GM18499 (cell line): ENCODE data around the gene SDCBP2.

Experiments used
- ATAC-seq: cut with Tn5 transposase; IDR thresholded peaks from one replicate; pipeline ENCODE4 v1.9.1; 2021; ENCODE audit warnings: moderate number of reproducible peaks; ENCODE audit not compliant: insufficient read depth, unreplicated experiment

Gene SDCBP2

DNA sequence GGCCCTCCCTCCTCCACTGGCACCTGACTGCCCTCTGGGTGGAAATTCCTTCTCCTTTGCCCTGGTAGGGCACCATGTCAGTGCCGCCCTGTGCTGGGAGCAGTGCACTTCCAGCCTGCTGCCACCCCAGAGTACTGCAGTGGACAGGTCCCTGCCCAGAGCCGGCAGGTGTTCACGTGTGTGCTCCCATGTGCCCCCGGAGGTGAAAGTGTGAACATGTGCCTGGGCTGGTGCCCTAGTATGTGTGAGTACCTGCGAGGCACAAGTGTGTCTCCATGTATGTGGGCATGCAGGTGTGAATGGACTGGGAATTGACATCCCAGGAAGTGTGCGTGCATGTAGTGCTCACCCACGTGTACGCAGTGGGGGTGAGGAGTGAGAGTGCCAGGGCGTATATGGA is 29.4 kb downstream of the SDCBP2 start:
- ATAC-seq: no peak

DNA sequence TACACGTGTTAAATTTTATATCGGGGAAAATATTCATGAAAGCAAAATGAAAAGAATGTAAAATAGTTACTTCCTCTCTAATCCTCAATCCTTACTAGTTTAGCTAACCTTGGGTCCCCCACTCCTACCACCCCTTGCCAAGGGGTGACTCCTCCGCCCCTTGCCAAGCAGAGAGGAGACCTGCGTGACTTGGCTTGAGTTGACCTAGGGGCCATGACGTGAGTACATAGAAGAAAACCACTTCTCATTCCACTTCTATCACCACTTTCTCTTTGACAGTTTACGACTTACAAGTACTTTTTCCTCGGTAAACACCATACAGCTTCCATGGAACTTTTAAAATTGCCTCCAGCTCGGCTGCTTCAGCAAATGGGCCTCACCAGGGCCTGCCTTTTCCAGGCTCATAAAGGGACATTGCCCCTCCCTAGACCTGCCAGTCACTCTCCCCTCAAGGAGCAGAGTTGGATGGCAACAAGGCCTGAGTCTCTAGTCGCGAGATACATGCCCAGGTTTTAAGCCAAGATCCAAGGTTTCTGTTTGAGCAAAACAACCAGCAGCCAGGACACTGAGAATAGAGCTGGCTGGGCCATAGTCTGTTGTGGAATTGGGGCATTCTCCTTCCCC is 29.9 kb downstream of the SDCBP2 start:
- no peak for ATAC-seq

DNA sequence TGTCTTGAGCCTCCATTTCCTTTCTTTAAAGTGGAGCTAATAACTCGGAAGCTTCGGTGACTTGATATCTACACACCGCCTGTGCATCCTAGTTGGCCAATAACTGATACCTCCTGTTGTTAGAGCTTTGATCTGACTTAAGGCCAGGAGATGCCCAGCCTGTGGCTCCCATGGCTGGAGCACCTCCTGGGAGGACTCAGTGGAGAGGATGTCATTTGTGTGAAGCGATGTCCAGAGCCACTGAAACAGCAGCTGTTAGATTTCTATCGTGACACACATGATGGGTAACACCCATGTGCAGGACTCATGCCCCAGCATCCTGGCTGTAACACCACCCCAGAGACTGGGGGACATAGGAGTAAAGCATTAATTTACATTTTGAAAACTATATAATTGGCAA is 30.8 kb downstream of the SDCBP2 start:
- ATAC-seq: no peak

DNA sequence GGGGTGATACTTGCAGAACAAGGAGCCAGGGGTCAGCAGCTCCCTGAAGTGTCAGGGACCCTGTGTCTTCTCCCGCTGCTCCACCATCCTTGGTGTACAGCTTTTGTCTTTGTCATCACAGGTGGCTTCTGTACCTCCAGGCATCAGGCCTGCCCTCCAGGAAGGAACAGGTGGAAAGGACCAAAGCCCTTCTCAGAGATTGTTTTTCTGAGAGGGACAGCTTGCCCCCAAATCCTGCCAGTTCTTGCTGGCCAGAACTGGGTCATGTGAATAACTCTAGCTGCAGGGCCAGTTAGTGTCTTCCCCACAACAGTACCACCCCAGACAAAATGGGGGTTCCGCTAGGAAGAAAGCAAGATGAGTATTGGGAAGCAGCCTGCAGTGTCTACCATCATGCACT is 31.5 kb downstream of the SDCBP2 start:
- ATAC-seq: no peak

DNA sequence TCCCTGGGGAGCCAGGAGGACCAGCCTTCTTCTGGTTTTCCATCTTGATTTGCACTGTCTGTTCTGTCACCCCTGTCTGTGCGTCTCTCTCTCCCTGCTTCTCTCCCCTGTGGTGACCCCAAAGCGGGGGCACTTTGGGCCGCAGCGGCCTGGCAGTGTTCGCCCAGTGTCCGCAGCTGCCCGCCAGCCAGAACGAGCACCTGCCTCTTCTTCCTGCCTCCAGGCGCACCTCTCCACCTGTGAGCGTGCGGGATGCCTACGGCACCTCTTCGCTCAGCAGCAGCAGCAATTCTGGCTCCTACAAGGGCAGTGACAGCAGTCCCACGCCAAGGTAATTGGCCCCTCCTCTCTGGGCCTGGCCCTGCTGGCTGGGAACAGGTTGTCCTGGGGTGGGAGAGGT is 32.0 kb downstream of the SDCBP2 start:
- no peak for ATAC-seq

DNA sequence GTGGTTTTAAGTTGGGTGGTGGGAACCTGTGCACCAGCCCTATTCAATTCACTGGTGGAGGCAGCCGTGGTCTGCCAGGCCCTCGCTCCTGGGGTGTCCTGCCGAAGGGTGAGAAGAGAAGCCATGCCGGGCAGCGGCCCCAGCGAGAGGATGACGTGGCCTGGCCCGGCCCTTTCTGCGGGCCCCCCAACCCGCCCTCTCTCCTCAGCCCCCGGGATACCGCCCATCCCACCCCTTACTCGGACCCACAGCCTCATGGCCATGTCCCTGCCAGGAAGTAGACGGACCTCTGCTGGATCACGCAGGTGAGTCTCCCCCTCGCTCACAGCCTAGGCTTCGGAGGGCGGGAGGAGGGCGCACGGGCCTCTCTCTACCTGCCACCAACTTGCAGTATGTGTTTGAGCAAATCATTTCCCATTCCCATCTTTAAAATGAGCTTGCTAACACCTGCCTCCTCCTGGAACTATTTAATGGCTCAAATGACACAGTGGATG is 32.8 kb downstream of the SDCBP2 start:
- ATAC-seq: no peak

DNA sequence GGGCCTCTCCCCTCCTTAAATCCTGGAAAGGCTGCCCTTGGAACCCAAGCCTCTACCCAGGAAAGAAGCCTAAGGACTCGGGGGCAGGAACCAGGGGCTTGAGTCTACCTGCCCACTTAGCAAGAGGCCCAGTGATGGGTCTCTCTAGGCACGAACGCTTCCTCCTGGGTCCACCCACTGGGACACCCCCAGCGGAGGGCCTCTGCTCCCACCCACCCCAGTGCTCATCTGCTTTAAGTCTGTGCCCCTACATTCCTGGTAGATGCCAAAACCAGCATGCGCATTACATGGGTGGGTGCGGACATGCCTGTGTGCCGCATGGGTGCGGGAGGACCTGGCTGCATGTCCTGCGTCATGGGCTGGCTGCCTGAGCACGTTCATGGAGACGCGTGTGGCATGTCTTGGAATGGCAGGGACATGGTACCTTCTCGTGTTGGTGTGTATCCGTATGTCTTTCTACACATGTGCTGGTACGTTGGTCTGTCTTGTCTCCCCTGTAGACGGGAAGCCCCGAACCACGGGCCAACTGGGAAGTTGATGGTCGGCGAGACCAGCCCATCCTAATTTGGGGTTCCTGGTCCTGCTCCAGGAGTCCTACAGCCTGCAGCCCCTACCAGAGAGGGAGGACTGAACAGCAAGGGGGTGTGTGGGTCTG is 33.5 kb downstream of the SDCBP2 start:
- no peak for ATAC-seq

DNA sequence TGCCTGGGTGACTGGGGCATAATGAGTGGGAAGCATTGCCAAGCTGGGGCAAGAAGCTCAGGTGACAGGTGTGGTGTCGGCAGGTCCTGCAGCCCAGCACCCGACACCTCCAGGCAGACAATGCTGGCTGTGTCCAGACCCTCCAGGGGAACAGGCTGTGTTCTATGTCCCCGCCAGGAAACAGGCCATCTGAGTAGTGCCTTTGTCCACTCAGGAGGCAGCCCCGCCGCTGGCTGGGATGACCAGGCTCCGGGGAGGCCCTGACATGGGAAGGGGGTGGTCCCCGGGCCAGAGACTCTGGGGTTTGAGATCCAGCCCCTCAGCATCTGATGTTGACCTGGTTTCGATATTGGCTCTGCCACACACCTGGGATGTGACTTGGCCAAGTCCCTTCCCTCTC is 34.4 kb downstream of the SDCBP2 start:
- ATAC-seq: no peak

DNA sequence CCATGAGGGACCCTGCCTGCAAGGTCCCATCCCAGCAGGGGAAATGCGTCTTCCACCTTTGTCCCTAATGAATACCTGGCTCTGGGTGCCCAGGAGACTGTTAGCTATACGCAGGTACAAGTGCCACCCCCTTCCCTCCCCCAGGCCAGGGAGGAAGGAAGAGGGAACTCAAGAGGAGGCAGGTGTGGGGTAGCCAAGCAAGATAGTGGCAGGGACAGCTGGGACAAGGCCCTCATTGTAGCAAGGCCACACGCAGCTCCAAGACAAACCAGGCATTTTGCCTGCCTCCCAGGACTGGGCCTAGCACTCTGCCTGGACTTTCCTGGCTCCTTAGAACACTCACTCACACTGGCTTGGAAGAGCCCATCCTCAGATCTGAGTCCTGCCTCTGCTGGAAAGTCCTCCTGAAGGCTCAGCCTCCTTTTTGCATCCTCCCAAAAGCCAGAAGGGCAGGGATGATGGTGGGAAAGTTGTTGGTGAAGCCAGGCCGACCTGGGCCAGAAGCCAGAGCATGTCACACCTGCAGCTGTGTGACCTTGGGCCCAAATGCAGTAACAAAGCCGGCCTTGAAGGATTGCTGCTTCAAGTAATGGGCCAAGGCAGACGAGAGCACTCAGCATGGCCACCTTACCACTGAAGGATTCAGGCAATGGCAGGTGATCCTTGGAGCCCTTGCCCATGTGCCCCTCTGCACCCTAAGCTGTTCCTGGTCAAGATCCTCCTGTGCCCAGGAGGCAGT is 35.1 kb downstream of the SDCBP2 start:
- no peak for ATAC-seq

DNA sequence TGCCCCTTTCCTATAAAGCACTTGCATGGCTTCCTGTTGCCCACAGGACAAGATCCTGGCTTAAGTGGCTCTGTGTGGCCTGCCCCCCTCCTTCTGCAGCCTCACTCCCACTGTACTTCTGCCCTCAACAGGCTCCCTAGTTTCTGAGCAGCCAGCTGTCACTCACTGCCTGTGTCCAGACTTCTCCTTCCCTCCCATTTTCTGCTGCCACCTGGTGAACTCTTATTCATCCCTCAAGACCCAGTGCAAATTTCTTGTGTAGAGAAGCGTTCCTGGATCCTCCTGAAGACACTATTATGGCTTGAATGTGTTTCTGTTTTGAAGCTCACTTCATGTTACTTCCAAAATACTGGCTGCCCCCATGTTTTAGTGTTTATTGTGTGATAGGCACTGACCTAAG is 36.3 kb downstream of the SDCBP2 start:
- no peak for ATAC-seq

DNA sequence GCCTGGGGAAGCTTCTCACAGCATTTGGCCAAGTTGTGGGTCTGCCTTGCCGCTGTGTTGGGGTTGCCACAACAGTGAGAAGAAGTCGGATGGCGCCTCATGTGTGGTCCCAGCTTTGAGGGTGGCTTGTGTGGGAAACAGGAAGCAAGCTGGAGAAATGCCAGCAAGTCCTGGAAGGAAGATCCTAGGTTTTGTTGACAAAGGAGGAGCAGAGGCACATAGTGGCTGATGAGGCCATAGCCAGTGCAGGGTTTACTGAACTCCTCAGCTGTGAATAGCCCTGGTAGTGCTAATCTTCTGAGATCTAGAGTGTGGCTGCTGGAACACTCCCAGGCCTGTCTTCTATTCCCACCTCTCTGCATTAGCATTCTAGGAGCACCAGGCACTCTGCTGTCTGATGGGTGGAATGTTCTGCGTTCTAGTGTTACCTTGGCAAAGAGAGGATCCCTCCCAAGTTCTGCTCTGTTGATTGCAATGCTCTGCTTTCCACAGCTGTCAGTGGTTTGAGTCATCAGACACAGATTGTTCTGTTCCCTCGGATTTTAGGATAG is 37.7 kb downstream of the SDCBP2 start:
- no peak for ATAC-seq

DNA sequence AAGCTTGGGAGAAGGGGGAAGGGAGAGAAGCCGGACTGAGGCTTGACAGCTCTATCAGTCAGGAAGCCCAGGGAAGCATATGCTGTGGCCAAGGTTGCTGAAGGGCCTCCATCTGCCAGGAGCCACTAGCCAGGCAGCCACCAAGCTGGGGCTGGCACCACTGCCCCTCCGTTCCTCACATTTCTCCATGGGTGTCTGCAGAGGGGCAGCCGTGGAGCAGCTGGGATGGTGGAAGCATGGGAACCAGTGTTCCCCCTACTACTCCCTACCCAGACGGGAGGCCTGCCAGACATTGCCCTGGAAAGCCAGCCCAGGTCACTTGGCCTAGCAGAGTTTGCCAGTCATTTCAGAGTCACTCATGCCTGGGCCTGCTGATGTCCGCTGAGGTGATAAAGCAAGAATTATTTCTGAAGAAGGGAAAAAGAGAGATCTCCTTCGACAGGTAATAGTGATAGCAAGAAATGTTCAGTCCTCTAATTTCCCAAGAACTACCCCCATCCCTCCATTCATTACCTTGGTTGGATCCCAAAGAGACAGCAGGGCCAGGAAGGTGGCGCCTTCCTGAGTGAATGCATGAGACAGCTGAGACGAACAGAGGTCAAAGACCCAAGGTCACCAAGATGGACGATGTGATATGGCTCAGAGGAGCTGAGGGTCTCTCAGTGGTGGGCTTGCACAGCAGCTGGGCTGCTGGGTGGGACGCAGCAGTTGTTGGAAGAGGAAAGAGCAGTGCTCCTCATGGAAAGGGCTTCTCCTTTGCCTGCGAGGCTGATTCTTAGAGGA is 41.0 kb downstream of the SDCBP2 start:
- no peak for ATAC-seq

DNA sequence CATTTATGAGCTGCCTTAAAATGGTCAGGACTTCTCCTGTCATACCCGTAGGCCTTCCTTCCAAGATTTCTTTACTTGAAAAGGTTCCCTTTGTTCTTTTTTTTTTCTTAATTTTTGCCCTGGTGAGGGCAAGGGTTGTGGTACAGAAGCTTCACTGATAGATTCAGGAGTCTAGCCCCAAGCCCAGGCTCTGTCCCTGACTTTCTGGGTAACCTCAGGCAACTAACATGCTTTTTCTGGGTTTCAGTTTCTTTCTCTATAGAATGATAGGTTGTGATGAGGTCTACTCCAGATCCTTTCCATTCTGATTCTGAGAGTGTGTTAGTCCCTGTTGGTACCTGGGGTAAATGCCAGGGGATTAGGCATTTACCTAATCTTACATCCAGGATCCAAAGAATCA is 41.6 kb downstream of the SDCBP2 start:
- no peak for ATAC-seq

DNA sequence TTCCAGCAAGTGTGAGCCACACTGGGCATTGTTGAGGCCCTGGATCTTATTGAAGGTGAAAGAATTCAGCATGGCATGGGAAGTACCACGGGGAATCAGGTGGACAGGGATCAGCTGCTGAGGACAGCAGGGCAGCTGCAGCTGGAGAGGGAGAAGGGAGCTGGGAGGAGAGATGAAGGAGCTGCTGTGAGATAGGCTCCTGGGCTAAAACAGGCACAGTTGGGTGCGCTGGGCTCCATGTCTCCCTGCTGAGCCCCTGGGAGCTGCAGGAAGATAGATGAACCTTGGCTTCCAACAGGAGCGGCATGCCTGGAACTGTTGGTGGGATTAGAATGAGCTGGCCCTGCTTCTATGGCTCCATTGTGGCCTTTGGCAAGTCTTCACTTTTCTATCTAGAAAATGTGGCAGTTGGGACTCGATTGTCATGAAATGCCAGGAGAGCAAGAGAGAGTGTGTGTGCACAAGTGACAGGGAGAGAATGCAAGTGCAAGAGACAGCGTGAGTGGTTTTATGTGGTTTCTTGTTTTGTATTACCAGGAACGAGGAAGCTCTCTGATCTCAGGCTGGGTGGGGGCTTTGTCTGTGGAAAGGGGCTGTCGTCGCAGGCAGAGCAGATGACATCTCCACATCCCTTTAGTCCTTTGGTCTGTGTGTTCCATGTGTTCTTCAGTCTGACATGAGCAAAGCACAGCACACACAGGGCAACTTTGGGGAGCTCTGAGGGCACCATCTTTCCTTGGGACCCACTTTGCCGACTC is 42.5 kb downstream of the SDCBP2 start:
- ATAC-seq: no peak

DNA sequence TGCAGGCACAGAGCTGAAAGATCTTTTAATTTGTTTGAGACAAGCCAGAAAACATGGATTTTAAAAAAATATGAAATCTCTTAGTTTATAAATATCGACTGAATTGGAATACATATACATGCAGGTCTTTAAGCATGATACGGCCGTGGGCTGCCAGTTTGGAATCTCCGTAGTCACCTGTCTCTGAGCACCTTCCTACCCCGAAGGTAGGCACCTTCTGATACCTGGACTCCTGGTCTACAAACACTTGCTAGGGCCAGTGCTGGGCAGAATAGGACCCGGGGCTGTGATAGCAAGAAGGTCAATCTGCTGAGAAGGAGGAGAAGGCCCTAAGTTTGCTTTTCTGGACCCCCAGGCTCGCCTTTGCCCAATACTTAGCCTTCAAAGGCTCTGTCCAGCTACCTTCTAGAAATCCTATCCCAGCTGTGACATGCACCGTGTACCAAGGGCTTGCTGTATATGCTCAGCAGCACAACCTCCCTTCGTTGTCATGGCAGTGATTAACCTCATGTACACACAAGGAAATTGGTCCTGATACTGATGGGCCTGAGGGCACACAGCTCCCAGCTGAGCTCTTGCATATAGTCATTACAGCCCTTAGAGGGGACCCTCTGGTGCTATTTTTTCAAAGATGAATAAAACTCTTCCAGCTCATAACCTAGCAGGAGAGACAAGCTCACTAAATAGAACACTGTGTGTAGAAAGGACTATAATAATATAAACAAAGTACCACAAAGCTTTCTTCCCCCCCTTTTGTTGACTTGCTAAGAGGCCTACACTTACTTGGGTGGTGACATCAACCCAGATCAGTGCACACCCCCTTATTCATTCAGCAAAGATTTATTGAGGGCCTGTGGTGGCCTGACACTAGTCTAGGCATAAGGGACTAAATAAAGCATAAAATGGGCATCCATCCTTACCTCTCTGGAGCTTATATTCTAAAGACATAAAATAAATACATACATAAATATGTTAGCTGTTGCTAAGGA is 45.1 kb downstream of the SDCBP2 start:
- ATAC-seq: no peak

DNA sequence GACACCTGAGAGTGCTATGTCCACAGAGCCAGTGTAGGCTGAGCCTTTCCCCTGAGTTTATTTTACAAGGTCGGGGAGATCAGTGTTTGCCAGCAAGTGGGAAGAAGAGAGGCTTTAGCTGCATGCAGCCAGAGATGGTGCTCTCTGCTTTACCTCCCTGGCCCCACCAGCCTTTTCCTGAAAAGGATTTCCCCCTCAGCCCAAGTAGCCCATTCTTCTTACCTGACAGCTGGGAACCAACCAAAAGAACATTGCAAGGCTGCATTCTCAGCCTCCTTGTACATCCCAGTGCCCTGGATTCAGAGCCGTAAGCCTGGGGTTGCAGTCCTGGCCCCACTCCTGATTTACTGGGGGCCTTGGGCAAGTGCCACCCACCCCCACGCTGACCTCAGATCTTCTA is 46.0 kb downstream of the SDCBP2 start:
- ATAC-seq: no peak

DNA sequence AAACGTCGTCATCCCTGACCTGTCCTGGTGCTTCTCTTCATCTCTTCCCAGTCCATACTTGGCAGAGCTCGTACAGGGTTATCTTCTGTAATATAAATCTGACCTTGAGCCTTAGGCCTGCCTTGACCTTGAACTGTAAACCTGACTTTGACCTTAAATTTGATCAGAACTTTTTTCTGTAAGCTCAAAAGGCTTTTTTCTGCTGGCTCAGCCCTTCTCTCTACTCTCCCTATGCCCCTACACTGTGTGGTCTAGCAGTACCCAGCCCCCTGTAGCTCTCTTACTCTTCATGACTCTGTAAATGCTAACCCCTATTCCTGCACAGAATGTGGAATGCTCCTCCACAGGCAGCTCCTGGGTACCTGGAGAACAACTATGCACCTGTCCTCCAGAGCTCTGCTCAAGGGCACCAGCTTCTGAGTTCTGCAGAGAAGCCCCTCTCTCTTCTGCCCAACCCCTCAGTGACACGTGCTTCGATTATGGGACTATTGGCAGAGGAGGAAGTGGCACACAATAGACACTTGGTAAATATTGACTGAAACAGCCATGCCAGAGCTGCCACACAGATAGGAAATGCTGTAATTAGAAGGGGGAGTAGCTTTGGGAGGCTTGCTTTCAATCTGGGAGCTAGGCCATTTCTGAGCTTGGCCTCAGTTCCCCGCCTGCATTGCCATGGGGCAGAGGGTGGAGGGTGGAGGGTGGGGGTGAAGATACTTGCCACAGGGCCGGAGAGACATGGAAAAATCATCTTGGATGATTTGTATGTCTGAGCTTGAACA is 47.5 kb downstream of the SDCBP2 start:
- ATAC-seq: no peak
